A673 (cell line): ENCODE data around the gene PADI1.

Experiments used
- CTCF ChIP-seq: fragments of 300-800, 200-600 bp; sonication (generic); conservative IDR thresholded peaks from 2 replicates; pipeline ENCODE4 v1.5.1; 2017; ENCODE audit warnings: low read depth, mild to moderate bottlenecking, antibody characterized with exemption, low read length, moderate library complexity, mixed read lengths
- EZH2 ChIP-seq: fragments of 200-600 bp; sonication (generic); IDR thresholded peaks from 2 replicates; pipeline ENCODE4 v1.6.1; 2017; ENCODE audit warnings: borderline replicate concordance, low read depth, mild to moderate bottlenecking, mixed read lengths, antibody characterized with exemption, low read length; ENCODE audit not compliant: poor library complexity, severe bottlenecking

DNA sequence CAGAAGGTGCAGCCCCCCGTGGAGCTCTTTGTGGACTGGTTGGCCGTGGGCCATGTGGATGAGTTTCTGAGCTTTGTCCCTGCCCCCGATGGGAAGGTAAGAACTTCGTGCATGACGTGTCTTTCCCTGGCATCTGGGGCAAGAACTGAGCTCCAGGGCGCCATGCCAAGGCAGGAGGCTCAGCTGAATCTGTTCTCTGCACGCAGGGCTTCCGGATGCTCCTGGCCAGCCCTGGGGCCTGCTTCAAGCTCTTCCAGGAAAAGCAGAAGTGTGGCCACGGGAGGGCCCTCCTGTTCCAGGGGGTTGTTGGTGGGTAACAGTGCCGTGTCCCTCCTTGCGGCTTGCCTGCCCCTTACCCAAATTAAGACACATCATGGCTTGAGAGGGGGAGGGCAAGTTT is 71.6 kb downstream of the PADI1 start:
- TF ChIP-seq CTCF (no peak), EZH2 (no peak)
